GM18951 (cell line): ENCODE results near the gene IPP.

Source experiments
- POLR2A ChIP-seq: IDR thresholded peaks from 4 replicates; pipeline ENCODE4 v1.6.1; 2011; ENCODE audit warnings: mild to moderate bottlenecking; ENCODE audit not compliant: insufficient read length, insufficient read depth; ENCODE audit errors: extremely low read depth
- in situ Hi-C: fragments of 300-500 bp; cut with MboI; formaldehyde crosslinking; loops from one replicate; pipeline ENCODE4 v1.12.0; 2022; ENCODE audit warnings: low sequenced_read_pairs, mixed read lengths, inconsistent platforms; ENCODE audit not compliant: unreplicated experiment

IPP gene

GRCh38 chr1:45659222-45659621, 91.2 kb downstream of the IPP start:
- in situ Hi-C loops, result no loop called here
- no peak for TF ChIP-seq POLR2A

- in situ Hi-C loops, result no loop called here
- TF ChIP-seq POLR2A, result no peak
These were observed 92.3 kb downstream of the IPP start for GRCh38 chr1:45658171-45658570.

GRCh38 chr1:45656573-45657226, 93.8 kb downstream of the IPP start:
- in situ Hi-C loops, result no loop called here
- no peak for TF ChIP-seq POLR2A

- TF ChIP-seq POLR2A, result no peak
- in situ Hi-C loops, result no loop called here
These were observed 95.7 kb downstream of the IPP start for GRCh38 chr1:45654540-45655280.
